HG02610 (cell line): ENCODE measurements around the gene WNT4.

Source experiments
- ATAC-seq: cut with Tn5 transposase; IDR thresholded peaks from one replicate; pipeline ENCODE4 v1.9.1; 2021; ENCODE audit warnings: mild to moderate bottlenecking, moderate library complexity; ENCODE audit not compliant: unreplicated experiment

Gene WNT4

DNA sequence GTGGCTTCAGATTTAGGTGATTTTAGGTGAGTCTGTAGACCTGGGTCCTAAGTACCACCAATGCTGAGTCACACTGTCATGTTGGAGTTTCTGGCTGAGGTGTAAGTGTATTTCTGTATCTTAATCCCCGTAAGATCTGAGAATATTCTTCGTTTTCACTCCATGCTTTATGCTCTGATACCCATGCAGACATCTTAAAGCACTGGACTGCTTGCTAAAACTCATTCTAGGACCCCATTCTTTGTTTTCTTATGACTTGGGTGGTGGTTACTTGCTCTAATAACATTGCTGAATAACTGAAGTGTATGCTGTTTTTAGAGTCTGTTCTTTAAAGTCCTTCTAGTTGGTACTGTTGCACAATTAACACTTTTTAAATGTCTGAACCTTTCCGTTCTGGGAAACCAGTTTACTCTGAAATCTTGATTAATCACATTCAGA is 53.7 kb downstream of the WNT4 start:
- ATAC-seq: peak; percentile 70

DNA sequence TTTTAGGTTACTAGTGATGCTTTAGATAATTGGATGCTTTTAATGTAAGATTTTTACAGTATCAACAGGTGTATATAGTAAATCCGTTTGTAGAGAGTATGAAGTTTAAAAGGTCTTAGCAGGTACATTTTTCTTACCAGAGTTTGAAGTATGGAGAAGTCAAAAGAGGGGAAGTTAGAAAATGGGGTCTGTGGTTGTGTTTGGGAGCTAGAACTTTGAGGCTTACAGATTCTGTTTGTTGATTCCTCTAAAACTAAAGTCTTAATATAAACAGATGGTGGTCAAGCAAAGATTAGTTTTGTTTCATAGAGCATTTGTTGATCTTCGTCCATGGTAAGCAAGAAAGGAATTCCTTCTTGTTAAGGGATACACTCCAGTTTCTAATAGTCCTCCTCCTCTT is 54.6 kb downstream of the WNT4 start:
- ATAC-seq: no peak

DNA sequence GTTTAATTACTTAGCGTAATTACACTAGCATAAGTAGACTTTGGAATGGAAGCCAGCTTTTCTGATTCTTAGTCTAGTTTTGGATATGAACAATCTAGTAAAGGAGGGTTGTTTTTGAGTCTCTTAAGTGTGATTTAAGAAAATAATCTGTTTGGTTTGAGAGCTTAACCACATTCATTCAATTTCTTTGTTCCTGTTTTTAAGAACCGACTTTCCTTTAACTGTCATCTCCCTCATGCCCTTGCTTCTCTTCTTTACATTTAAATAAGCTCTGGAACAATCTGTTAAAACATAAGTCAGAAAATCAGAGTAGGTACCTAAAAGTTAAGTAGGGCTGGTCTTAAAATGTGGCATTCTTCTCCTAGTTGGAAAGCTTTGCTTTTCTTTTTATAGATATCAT is 62.7 kb downstream of the WNT4 start:
- ATAC-seq: no peak

DNA sequence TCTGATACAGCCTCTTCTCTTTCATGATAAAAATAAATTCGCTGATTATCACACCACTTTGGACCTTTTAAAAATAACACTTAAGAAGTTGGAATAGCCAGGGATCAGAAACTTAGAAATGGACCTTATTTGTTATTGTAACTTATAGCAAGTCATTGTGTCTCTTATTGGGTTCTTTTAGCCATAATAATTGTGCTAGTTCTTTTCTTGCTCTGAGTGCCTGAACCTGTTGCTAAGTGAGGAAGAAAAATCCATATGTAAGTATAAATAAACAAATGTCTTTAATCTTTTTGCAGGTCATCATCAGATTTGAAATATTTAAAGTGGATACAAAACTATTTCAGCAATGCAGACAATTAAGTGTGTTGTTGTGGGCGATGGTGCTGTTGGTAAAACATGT is 64.8 kb downstream of the WNT4 start:
- no peak for ATAC-seq

DNA sequence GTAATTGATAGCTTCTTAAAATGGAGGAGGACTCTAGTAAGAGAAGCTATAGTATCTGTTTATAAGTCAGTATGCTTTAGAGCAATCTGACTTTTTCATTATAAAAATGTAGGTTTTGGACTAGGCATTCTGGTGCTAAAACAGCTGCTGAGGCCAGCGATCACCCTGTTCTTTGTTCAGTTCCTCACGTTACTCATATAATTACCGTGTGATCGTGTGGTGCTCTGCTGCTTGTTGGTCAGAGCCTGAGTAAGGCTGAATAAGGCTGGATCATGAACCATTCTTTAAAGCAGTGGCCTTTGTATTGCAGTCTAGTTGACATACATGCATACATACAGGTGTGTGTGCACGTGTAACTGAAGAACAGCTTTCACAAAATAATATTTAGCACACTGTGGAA is 65.2 kb downstream of the WNT4 start:
- no peak for ATAC-seq

DNA sequence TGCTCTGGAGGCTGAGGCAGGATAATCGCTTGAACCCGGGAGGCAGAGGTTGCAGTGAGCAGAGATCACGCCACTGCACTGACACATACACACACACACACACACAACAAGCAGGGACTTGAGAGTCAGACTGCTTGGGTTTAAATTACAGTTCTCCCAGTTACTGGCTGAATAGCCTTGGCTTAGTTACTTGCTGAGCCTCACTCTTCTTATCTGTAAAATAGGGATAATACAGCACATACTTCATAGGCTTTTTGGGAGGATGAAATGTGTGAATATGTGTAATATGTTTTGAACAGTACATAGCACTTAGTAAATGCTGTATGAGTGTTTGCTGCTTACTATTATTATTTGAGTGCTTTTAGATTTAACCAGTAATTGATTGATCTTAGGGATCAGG is 66.6 kb downstream of the WNT4 start:
- ATAC-seq: no peak

DNA sequence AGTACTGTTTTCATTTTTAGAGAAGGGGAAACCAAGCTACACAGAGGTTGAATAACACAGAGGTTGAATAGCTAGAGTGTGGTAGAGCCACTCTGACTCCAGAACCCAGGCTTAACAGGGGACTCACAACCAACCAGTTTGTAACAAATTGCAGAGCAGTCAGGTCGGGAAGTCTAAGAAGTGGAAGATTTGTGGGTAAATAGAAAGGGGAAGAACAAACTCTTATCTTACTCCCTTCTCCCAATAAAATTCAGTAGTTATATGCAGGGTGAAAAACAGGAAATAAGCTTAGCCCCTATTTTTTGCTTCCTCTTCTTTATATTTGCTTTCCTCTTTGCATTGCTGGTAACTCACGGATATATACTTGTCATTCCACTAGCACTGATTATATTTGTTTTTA is 67.2 kb downstream of the WNT4 start:
- no peak for ATAC-seq

DNA sequence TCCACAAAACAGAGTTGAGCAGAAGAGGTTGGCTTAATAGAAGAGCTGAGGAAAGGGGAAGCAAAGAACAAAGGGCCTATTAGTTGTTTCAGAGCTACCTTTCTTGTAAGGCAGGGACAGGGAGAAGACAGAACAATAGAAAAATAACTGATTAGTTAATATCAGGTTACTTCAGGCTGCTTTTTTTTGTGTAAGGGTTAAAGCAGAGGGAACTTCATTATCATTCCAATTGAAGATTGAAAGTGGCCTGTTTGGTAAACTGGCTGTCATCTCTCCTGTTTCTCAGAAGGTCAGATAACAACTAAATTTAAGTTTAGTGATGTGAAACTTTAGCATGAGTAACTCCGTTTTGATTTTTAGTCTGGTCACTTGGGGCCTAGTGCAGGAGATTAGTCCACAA is 68.1 kb downstream of the WNT4 start:
- ATAC-seq: no peak

DNA sequence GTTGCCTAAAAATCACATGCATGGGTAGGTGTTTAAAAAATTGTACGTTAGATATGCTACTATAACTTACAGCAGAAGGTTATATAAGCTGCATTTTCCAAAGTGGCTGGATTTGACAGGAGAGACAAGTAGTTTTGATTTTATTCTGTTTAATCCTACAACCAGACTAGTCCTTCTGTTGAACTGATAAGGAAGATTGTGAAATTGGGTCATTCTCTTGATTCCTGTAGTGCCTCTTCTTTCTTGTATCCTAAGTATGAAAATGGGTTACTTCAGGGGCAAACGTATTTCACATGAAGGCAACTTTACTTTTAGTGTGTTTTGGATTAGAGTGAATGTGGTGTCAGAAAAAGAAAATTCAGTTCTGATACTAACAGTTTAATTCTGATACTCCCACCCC is 71.4 kb downstream of the WNT4 start:
- ATAC-seq: no peak
